GM18858 (cell line): ENCODE results near the gene AREL1.

Source experiments
- ATAC-seq: cut with Tn5 transposase; IDR thresholded peaks from one replicate; pipeline ENCODE4 v1.9.1; 2021; ENCODE audit not compliant: unreplicated experiment

Gene AREL1

GRCh38 chr14:74660863-74661262 is 52.0 kb downstream of the AREL1 start:
- no peak for ATAC-seq

GRCh38 chr14:74660167-74660566 is 52.7 kb downstream of the AREL1 start:
- ATAC-seq = no peak

- no peak for ATAC-seq
Observed at GRCh38 chr14:74658535-74659131, 54.2 kb downstream of the AREL1 start.

- no peak for ATAC-seq
Observed at GRCh38 chr14:74656964-74657363, 55.9 kb downstream of the AREL1 start.

- no peak for ATAC-seq
Observed at GRCh38 chr14:74655599-74656395, 57.1 kb downstream of the AREL1 start.

GRCh38 chr14:74654931-74655330 is 57.9 kb downstream of the AREL1 start:
- ATAC-seq = no peak

GRCh38 chr14:74653386-74654138 is 59.3 kb downstream of the AREL1 start:
- no peak for ATAC-seq

GRCh38 chr14:74652541-74652940 is 60.3 kb downstream of the AREL1 start:
- ATAC-seq = no peak

GRCh38 chr14:74650927-74651686 is 61.8 kb downstream of the AREL1 start:
- no peak for ATAC-seq

GRCh38 chr14:74649673-74650072 is 63.2 kb downstream of the AREL1 start:
- no peak for ATAC-seq

- ATAC-seq = no peak
Observed at GRCh38 chr14:74649167-74649566, 63.7 kb downstream of the AREL1 start.

- ATAC-seq = no peak
Observed at GRCh38 chr14:74648601-74649000, 64.3 kb downstream of the AREL1 start.

GRCh38 chr14:74647678-74648461 is 65.0 kb downstream of the AREL1 start:
- no peak for ATAC-seq

GRCh38 chr14:74647061-74647677 is 65.7 kb downstream of the AREL1 start:
- ATAC-seq = no peak

GRCh38 chr14:74645756-74646470 is 67.0 kb downstream of the AREL1 start:
- ATAC-seq = no peak

GRCh38 chr14:74645244-74645643 is 67.6 kb downstream of the AREL1 start:
- no peak for ATAC-seq

- ATAC-seq = no peak
Observed at GRCh38 chr14:74641601-74642391, 71.1 kb downstream of the AREL1 start.

- no peak for ATAC-seq
Observed at GRCh38 chr14:74638966-74639365, 73.9 kb downstream of the AREL1 start.

- ATAC-seq = no peak
Observed at GRCh38 chr14:74638066-74638465, 74.8 kb downstream of the AREL1 start.
